RWPE1 (cell line): ENCODE results near the gene DVL2.

Source experiments
- CTCF ChIA-PET: fragments of 350-600 bp; sonication (Branson Sonifier 250); formaldehyde crosslinking; extraction: SDS; loops from one replicate; lab custom pipeline; 2021; lab: Yijun Ruan, JAX
- POLR2A ChIA-PET: fragments of 400-600 bp; formaldehyde crosslinking; extraction: SDS; loops from one replicate; lab custom pipeline; 2020; ENCODE audit warnings: antibody characterized with exemption; ENCODE audit not compliant: low non-redundant PET; lab: Yijun Ruan, JAX
- DNase-seq: peaks from one replicate; pipeline ENCODE4 v3.0.0; 2012; ENCODE audit warnings: low spot score
- H3K27ac ChIP-seq: fragments of 450-650 bp; 2 replicates; pipeline ENCODE4 v1.5.1; 2017
- TF ChIP-seq, protein P1 (sequence below): fragments of 450-650 bp; conservative IDR thresholded peaks from 2 replicates; pipeline ENCODE4 v1.5.1; 2017; ENCODE audit warnings: low read depth, mild to moderate bottlenecking

The DVL2 gene

DNA sequence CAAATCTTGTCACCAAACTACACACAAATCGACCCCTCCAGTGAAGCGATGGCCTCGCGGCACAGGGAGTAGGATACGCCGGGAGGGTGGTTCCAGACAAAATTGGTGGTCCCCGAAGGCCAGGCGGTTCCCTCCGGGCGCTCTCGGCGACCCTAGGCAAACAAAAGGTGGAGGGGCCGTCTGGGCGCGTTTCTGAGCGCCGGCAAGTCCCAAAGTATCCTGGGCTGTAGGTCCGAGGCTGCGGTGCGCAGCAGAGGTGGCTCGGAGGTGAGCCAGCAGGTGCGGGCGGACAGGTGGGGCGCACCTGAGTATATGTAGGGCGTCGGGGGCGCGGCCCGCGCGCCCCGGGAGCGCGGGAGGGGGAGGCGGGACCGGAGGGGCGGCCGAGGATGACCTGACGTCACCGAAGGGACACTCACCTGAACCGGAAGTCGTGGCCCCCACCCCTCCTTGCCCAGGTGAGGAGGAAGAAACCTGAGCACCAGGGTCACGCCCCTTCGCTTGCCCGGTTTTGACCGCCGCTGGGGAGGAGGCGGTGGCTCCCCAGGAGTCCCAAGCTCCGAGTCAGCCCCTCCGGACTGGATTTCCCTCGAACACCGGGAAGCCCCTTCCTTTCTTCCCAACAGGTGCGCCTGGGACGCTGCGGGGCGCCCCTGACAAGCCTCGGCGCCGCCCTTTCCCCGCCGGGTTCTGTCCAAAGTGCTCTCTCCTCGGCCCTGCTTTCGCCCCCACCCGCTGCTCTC lies 28.0 kb upstream of the DVL2 start, which contains the start of gene CLDN7:
CLDN7 (minus strand) TSS at position 287 of the 743 bp plus-strand sequence. CDS start 435 bp downstream, outside the sequence.
- TF ChIP-seq, protein P1, sequence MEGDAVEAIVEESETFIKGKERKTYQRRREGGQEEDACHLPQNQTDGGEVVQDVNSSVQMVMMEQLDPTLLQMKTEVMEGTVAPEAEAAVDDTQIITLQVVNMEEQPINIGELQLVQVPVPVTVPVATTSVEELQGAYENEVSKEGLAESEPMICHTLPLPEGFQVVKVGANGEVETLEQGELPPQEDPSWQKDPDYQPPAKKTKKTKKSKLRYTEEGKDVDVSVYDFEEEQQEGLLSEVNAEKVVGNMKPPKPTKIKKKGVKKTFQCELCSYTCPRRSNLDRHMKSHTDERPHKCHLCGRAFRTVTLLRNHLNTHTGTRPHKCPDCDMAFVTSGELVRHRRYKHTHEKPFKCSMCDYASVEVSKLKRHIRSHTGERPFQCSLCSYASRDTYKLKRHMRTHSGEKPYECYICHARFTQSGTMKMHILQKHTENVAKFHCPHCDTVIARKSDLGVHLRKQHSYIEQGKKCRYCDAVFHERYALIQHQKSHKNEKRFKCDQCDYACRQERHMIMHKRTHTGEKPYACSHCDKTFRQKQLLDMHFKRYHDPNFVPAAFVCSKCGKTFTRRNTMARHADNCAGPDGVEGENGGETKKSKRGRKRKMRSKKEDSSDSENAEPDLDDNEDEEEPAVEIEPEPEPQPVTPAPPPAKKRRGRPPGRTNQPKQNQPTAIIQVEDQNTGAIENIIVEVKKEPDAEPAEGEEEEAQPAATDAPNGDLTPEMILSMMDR = no peak
- H3K27ac ChIP-seq = peak within 1 kb of the TSS; percentile 79
- peak; percentile 95 for DNase-seq
- ChIA-PET POLR2A (interaction anchor here (0.6 kb wide), 1 partner anchor 1768 kb away, joined by 3 read pairs; no protein-coding TSS in a partner anchor), CTCF (interaction anchor here (1.8 kb wide), 1 partner anchor 34 kb away, joined by 4 read pairs; no protein-coding TSS in a partner anchor)

DNA sequence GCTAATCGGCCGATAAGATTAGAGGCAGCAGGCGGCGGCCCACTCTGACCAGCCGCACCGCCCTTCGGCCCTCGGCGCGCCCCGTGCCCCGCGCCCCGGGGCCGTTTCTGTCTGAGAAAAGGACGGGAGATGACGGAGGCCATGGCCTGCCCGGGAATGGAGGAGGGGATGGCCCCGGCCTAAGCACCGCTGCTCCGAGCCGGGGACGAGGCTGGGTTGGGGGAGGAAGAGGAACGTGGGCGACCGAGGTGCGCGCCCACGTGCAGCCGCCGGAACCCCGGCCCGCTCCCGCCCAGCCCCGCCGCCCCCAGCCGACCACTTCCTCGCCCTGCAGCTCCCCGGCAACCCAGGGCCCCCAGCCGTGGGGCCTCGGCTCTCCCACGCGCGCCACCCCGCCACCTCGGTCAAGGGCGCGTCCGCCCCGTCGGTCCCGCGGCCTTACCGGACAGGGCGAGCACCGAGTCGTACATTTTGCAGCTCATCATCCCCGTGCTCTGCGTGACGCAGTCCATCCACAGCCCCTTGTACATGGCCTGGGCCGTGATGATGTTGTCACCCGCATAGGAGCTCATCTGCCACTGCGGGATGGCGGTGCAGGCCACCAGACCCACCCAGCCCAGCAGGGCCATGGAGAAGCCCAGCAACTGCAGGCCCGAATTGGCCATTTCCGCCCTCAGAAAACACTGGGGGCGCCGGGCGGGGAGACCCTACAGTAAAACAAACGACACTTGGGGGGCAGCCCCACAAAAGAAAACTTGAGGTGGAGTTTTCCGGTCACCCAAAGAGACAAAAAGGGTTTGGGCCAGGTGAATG lies 27.3 kb upstream of the DVL2 start:
- TF ChIP-seq, protein P1 = no peak
- ChIA-PET CTCF (interaction anchor here (0.7 to 1.8 kb wide), 2 partner anchors 35 to 175 kb away, joined by 3 to 4 read pairs; no protein-coding TSS in a partner anchor), POLR2A (no interaction called here)
- DNase-seq = no peak
- peak overlapping the region; percentile 79 for H3K27ac ChIP-seq

DNA sequence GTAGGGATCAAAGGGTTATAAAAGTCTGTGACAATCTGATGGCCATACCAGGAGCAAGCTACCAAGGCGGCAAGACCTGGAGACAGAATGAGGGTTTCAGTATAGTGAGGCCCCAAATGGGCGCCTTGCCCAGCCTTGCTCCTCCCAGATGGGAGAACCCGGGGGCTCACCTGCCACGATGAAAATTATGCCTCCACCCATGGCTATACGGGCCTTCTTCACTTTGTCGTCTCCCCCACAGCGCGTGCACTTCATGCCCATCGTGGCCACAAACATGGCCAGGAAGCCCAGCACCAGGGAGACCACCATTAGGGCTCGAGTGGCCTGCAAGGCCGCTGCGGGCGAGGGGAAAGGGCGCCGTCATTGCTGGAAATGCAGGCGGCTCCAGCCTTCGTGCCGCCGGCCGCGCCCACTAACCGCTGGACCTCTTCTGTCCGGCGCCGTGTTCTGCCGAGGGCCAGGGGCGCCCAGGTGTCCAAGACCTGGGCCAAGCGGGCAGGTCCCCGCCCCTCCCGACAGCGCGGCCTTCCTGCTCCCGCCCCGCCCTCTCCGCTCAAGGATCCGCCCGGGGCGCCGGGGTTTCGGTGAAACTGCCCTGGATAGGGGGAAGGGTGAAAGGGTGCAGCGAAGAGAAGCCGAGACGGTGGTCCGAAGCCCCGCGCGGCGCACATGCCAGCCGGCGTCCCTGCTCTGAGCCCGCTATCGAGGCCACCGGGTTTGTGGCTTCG lies 26.5 kb upstream of the DVL2 start:
- peak; percentile 62 for DNase-seq
- POLR2A ChIA-PET = no interaction called here
- peak overlapping the region; percentile 79 for H3K27ac ChIP-seq
- CTCF ChIA-PET = interaction anchor here (0.7 kb wide), 1 partner anchor 176 kb away, joined by 3 read pairs; no protein-coding TSS in a partner anchor
- TF ChIP-seq, protein P1 = no peak

DNA sequence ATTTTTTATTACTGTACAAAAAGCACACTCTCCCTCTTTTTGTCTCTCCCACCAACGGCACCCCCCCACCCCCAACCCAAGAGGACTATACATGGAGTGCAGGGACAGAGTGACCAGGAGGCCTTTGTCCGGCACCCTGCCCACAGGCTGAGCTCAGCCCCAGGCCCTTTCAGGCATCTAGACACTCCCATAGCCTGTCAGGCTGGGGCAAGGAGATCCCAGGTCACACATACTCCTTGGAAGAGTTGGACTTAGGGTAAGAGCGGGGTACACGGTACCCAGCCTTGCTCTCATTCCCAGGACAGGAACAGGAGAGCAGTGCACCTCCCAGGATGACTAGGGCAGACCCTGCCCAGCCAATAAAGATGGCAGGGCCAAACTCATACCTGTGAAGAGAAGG lies 25.8 kb upstream of the DVL2 start:
- H3K27ac ChIP-seq = peak overlapping the region; percentile 79
- POLR2A ChIA-PET = no interaction called here
- TF ChIP-seq, protein P1 = no peak
- no peak for DNase-seq
- CTCF ChIA-PET = interaction anchor here (0.6 to 1.0 kb wide), 2 partner anchors 36 to 355 kb away, joined by 4 to 7 read pairs; no protein-coding TSS in a partner anchor

DNA sequence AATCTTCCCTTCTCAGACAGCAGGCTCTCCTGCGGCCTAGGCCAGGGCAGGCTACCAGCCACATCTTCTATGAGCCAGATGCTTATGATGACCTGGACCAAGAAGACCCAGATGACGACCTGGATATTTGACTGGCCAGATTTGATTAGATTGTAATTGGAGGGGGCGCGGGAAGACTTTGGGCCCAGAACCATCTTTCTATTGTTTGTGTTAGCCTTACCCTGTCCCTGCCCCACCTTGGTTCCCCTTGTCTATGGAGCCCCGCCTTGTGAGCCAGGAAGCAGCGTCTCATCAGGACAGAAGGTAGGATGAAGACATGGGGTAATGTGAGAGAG lies 25.2 kb upstream of the DVL2 start:
- TF ChIP-seq, protein P1 = no peak
- ChIA-PET CTCF (interaction anchor here (0.6 to 1.0 kb wide), 3 partner anchors 25 to 356 kb away, joined by 3 to 7 read pairs (median 4); partner anchors contain the start of gene DVL2), POLR2A (no interaction called here)
- H3K27ac ChIP-seq = peak overlapping the region; percentile 79
- DNase-seq = no peak
